Astrocyte of the cerebellum (primary cell): ENCODE measurements around the gene NUDT19.
A peak's percentile ranks its signal among the peaks of the same experiment; 100 is the strongest.

Source experiments
- DNase-seq: peaks from one replicate; pipeline ENCODE4 v3.0.0-alpha.2; 2011; ENCODE audit warnings: low read depth
- H3K4me3 ChIP-seq: 2 replicates; pipeline ENCODE4 v1.5.1; 2011; ENCODE audit warnings: mild to moderate bottlenecking, low read depth, low read length, moderate library complexity
- in situ Hi-C: cut with HindIII; loops from 2 replicates; pipeline ENCODE4 v1.10.0; 2017; ENCODE audit warnings: low sequenced_read_pairs
- TF ChIP-seq, protein P1 (sequence below): IDR thresholded peaks from 2 replicates; pipeline ENCODE4 v1.5.1; 2012; ENCODE audit warnings: low read length, low read depth, moderate library complexity, mild to moderate bottlenecking; ENCODE audit errors: missing control alignments

NUDT19 gene

DNA sequence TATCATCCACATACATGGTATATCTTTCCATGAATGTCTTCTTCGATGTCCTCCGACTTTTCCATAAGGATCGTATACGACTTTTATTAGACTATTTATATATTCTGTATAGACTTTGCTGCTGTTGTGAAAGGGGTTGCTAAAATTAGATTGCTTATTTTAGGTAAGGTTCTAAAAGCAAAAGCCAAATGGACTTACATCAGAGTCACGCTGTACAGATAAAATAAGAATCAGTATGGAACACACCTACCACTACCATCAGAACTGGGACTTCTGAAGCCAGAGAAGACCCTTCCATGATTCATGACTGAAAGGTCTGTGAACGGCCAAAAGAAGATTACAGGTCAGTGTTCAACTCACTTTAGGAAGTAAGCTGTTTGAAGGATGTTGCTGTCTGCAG, 25.5 kb upstream of the NUDT19 start:
- in situ Hi-C loops, result no loop called here
- no peak for DNase-seq

DNA sequence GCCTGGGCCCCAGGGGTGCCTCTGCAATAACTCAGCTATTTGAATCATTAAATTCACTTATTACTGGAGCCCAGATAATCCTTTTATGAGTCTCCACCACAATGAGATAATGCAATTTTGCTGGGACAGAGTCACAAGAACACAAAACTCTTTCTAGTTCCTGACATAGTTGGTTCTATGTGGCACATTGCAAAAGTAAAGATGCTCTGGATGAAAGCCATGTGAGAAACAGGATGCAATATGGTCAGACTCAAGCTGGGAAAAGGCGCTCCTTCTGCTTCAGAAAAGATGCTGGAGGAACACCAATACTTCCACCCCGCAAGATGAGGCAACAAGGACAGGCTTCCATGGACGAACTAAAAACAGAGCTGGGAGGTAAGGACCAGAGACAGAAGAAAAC, 22.3 kb upstream of the NUDT19 start:
- in situ Hi-C loops, result no loop called here
- TF ChIP-seq, protein P1, sequence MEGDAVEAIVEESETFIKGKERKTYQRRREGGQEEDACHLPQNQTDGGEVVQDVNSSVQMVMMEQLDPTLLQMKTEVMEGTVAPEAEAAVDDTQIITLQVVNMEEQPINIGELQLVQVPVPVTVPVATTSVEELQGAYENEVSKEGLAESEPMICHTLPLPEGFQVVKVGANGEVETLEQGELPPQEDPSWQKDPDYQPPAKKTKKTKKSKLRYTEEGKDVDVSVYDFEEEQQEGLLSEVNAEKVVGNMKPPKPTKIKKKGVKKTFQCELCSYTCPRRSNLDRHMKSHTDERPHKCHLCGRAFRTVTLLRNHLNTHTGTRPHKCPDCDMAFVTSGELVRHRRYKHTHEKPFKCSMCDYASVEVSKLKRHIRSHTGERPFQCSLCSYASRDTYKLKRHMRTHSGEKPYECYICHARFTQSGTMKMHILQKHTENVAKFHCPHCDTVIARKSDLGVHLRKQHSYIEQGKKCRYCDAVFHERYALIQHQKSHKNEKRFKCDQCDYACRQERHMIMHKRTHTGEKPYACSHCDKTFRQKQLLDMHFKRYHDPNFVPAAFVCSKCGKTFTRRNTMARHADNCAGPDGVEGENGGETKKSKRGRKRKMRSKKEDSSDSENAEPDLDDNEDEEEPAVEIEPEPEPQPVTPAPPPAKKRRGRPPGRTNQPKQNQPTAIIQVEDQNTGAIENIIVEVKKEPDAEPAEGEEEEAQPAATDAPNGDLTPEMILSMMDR, result no peak
- no peak overlapping the region for H3K4me3 ChIP-seq
- no peak for DNase-seq

More for the DNA sequence above, 25.5 kb upstream of the NUDT19 start:
- TF ChIP-seq, protein P1, result no peak
- no peak overlapping the region for H3K4me3 ChIP-seq

DNA sequence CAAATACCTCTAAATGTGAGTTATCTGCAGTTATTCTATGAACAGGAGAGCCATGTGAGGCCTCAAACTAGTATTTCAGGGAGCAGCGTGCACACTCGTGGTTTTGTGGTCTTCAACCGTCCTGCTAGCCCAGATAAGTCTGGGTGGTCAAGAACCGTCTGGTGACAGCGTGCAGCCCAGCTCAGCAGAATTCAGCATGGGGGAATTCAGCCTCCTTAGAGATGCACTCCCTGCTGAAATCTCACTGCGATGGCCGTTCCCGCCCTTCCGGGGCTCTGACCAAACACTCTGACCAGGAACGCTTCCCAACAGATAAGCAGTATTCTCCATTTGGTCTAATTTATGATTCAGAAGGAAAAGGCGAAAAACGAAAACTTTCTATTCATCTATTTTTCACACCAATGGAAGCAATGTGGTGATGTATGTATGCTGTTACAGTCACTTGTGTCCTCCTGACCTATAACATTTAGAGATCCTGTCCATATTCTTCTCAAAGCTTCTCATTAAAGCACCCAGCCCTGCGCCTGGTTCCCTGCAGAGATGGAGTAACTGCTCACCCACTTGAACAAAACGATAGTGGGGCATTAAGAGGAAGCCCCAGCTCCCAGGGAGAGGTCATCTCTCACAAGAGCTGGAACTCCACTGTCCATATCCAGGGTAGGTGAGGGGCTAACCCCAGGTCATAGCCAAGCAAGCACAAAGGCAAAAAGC, 19.6 kb upstream of the NUDT19 start:
- in situ Hi-C loops, result no loop called here
- DNase-seq, result no peak
- TF ChIP-seq, protein P1, result no peak
- no peak overlapping the region for H3K4me3 ChIP-seq

DNA sequence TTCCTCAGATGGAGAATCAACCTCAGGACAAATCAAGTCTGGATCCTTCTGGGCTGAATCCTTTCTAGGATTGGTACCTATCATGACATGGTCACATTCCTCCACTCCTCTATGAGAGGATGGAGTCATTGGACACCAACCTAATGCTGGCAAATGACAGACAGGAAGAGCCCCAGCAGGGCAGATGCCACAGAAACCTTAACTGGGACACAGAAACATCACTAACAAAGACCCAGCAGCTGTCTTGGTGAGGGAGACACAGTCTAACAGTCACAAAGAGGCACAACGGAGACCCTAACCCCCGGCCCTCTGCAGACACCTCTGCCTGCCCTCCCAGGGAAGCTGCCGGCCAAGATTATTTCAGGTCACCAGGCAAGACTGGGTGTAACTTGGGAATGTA, 18.8 kb upstream of the NUDT19 start:
- in situ Hi-C loops, result no loop called here
- H3K4me3 ChIP-seq, result no peak overlapping the region
- DNase-seq, result no peak
- TF ChIP-seq, protein P1, result no peak

DNA sequence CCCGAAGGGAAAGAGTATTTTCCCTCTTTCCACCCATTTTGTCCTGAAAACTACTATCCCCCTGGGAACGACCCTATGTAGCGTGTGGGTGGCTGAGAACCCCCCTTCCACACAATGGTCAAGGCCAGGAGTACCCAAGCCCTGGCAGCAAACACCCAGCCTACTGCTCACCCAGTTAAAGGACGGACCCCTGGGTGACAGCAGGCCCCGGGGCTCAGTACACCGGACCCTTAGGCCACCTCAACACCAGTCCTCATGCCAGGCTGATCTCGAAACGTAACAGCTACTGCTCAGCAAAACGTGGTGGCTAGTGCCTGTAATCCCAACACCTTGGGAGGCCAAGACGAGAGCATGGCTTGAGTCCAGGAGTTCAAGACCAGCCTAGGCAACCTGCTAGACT, 18.0 kb upstream of the NUDT19 start:
- DNase-seq, result no peak
- TF ChIP-seq, protein P1, result no peak
- H3K4me3 ChIP-seq, result peak overlapping the region; percentile 78
- in situ Hi-C loops, result no loop called here

DNA sequence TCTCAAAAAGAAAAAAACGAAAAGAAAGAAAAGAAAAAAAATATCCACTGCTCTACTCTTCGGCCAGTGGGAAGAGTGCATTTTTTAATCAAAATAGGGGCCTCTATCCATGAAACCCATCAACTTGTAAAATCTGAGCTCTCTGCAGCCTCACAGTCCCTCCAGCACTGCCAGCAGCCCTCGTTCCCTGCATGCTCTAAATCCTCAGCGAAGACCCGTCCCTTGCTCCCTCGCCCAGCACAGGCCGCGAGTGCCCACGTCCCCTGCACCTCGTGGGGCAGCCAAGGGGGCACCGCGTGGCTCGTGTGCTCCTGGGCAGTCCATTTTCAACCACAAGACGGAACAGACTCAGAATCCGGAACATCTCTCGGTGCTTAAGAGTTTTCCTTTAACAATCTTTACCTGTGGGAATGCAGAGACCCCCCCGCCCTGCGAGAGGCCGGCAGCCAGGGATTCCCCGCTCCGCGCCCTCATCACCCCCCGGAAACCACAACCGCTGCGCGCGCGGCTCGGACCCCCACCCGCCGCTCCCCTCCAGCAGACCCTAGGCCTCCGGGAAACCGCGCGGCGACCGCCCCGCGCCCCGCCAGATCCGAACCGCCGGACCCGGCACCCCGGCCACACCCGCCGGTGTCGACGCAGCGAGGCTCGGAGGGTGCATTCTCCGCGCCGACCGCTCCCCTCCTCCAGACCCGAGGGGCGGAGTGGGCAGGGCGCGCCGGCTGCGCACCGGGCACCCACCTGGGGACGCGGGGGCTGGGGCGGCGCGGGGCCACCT, 17.3 kb upstream of the NUDT19 start:
- H3K4me3 ChIP-seq, result peak overlapping the region; percentile 78
- no peak for DNase-seq
- TF ChIP-seq, protein P1, result no peak
- in situ Hi-C loops, result no loop called here
